Stimulated activated naive CD8-positive, alpha-beta T cell treated with anti-CD3 and anti-CD28 coated beads, Interleukin-15, Interleukin-2, amounts not matched to agents 100 U/mL and 50 U/mL, for 24 hours (primary cell): ENCODE data around the gene DNAJC1.
"Not testable (repeated sequence)": the region's sequence is repeated elsewhere in the genome, so short reads cannot be mapped to it uniquely, and the experiment has no call there.

Experiments used
- ATAC-seq: fragments of 150-1000 bp; cut with Tn5 transposase; one replicate; pipeline ENCODE4 v1.10.0; 2021
- DNase-seq: peaks from one replicate; pipeline ENCODE4 v3.0.0; 2021

The DNAJC1 gene

GRCh38 chr10:21726601-21727225 lies 276.8 kb downstream of the DNAJC1 start:
- ATAC-seq: no peak
- DNase-seq: no peak

GRCh38 chr10:21724687-21725367 lies 278.7 kb downstream of the DNAJC1 start:
- DNase-seq (peak; percentile 35), ATAC-seq (peak; percentile 32)

- ATAC-seq (no peak), DNase-seq (no peak)
Observed at GRCh38 chr10:21724020-21724589, 279.4 kb downstream of the DNAJC1 start.

DNA sequence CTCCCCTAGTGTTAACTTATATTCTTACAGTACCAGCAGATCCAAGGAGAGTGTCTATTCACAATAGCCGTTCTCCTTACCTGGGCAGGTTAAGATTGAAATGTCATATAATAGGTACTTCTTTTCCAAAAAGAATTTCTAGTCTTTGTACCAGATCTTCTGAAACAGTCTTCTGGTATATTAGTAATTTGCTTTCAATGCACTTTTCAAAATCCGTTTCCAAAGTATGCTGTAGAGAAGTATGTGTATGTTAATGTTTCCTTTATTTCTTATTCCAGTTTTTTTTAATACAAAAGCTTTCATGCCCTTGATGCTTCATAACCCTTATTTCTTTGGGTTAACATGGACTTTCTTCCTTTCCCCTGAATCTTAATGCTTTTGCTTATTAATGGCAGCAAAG lies 281.3 kb downstream of the DNAJC1 start:
- no peak for ATAC-seq

DNA sequence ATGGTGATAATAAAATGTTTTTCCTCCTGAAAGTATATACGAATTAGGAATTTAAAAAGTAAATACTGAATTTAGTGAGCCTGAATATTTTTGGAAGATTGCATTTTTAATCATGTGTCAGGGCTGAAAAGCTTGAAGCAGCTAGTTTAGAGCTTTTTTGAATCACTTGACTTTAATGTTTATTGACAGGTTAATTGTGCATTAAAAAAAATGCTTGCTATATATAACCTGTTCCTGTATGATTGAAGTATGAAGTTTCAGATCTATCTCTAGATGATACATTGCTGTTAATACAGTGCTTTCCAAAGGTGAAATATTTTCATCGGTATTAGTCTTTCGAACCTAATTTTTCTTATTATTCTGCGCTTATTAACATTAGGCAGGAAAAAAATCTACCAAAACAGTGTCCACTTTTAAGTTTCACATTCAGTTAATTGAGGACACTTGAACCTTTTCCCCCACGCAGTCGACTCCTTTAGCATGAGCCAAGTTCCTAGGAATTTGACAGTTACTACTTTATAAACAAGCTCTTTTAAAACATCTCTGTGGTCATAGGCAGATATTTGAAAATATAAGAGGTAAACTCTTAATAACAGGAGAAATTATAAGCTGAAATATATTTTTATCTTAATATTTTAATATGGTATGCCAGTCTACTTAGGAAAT lies 282.4 kb downstream of the DNAJC1 start:
- ATAC-seq: no peak
- DNase-seq: no peak

More for the DNA sequence above, 281.3 kb downstream of the DNAJC1 start:
- no peak for DNase-seq

DNA sequence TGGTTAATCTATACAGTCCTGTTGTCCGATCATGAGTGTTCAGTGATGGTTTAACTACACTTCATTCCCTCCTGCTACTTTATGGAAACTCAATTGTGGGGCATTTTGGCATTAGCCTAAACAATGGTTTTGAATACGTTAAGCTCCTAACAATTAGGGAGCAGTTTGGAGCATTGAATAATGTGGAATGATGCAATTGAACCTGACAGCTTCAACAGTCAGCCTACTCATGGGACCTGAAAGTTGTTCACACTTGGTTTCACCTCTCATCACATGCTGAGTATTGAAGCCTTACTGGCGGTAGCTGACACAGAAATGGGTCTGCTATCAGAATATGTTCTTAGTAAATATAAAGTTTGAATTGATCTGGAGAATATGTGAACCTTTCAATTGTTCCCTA lies 283.4 kb downstream of the DNAJC1 start:
- ATAC-seq (peak; percentile 40), DNase-seq (no peak)

GRCh38 chr10:21719502-21719901 lies 284.0 kb downstream of the DNAJC1 start:
- ATAC-seq: no peak
- no peak for DNase-seq

DNA sequence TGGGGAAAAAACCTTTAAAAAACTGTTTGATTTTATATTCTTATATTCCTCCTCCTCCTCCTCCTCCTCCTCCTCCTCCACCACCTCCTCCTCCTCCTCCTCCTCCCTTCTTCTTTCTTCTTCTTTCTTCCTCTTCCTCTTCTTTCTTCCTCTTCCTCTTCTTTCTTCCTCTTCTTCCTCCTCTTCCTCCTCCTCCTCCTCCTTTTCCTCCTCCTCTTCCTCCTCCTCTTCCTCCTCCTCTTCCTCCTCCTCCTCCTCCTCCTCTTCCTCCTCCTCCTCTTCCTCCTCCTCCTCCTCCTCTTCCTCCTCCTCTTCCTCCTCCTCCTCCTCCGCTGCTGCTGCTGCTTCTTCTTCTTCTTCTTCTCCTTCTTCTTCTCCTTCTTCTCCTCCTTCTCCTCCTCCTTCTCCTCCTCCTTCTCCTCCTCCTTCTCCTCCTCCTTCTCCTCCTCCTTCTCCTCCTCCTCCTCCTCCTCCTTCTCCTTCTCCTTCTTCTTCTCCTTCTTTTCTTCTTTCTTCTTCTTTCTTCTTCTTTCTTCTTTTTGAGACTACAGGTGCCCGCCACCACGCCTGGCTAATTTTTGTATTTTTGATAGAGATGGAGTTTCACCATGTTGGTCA lies 286.0 kb downstream of the DNAJC1 start:
- ATAC-seq, DNase-seq: not testable (repeated sequence)

DNA sequence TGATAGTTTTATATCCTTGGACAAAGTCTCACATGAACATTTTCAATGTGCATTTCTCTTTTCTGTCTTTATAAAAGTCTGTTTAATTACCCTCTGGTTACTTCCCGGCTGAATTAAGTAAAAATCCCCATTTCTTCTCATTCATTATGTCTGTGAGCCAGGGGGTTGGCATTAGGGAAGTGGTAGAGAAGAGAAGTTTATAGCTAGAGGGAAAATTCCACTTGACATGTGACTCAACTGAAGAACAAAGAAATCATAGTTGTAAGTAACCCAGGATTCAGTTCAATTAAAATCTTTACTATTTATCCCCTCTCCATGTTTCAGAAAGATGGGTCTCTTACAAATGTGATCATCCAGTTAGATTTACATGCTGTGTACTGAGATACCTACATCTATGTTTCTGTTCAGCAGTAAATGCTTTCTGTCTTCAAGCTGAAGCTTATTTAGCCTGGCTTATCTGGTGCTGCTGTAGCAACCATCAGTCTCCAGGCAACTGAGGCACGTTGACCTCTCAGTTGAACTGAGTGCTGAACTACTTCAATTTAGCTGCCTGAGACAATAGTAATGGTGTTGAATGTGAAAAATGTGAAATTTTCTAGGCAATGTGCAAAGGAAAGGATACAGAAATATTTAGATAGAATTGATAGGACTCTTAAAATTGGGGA lies 287.9 kb downstream of the DNAJC1 start:
- no peak for DNase-seq
- ATAC-seq: no peak

DNA sequence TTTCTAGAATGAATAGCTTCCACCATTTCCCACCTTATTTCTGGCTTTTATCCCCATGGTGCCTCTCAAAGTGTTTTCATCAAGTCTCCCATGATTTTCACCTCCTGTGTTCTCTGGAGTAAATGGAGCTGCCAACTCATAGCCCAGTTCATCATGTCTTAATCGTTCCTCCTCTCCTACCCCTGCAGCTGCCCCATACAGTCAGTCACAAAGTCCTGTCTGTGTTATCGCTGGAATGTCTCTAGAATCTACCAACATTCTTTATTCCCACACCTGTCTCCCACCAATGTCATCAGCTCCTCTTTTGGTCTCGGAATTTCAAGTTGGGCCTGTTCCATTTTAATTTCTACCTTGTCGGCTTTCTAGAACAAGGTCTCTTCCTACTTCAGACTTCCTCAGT lies 290.6 kb downstream of the DNAJC1 start:
- DNase-seq (no peak), ATAC-seq (no peak)

GRCh38 chr10:21707498-21707897 lies 296.0 kb downstream of the DNAJC1 start:
- DNase-seq: no peak
- no peak for ATAC-seq
